Caco-2 (cell line): Measurements from ENCODE around the gene PROSER3. TPM values are rescaled to one million over a fixed set of nuclear protein-coding genes. Genes with fewer than 3 reads are reported as not detected.

Experiments
- BruUV-seq: library from RNA; stranded (reverse); fragments of 400-500 nt; replicated peaks from 2 replicates; lab custom pipeline; 2021; lab: Mats Ljungman, UMichigan
- CTCF ChIA-PET: fragments of 300-600 bp; sonication (Branson Sonifier 250); formaldehyde crosslinking; loops from one replicate; lab custom pipeline; 2022; ENCODE audit warnings: antibody characterized with exemption; lab: Charles Lee
- POLR2A ChIA-PET: fragments of 300-600 bp; sonication (Branson Sonifier 250); formaldehyde crosslinking; loops from one replicate; lab custom pipeline; 2022; ENCODE audit warnings: antibody characterized with exemption; lab: Charles Lee
- DNase-seq, 2 experiments: peaks; one replicate each; pipeline versions ENCODE4 v3.0.0 to v3.0.0-alpha.2; 2020 to 2022
- H3K27me3 ChIP-seq: replicated peaks from 2 replicates; pipeline ENCODE4 v1.6.0; 2011; ENCODE audit warnings: low read length; ENCODE audit not compliant: control insufficient read depth, insufficient read depth
- H3K36me3 ChIP-seq: 2 replicates; pipeline ENCODE4 v1.5.1; 2011; ENCODE audit warnings: low read length; ENCODE audit not compliant: control insufficient read depth, insufficient read depth
- H3K4me1 ChIP-seq: fragments of 250-450 bp; sonication (Bioruptor Pico); 2 replicates; pipeline ENCODE4 v1.5.1; 2020; ENCODE audit warnings: mild to moderate bottlenecking
- H3K4me3 ChIP-seq: 2 replicates; pipeline ENCODE4 v1.5.1; 2011; ENCODE audit warnings: low read depth, mild to moderate bottlenecking, control low read depth, low read length
- H3K9me3 ChIP-seq: fragments of 250-450 bp; sonication (Bioruptor Pico); 2 replicates; pipeline ENCODE4 v1.5.1; 2020; ENCODE audit warnings: mild to moderate bottlenecking, moderate library complexity
- H3K27ac Mint-ChIP-seq: one replicate; pipeline ENCODE4 v1.8.0; 2022; ENCODE audit warnings: mixed read lengths; ENCODE audit not compliant: unreplicated experiment
- H3K27me3 Mint-ChIP-seq: one replicate; pipeline ENCODE4 v1.8.0; 2022; ENCODE audit warnings: mixed read lengths; ENCODE audit not compliant: insufficient read depth, unreplicated experiment
- H3K36me3 Mint-ChIP-seq: one replicate; pipeline ENCODE4 v1.8.0; 2022; ENCODE audit warnings: mild to moderate bottlenecking, mixed read lengths; ENCODE audit not compliant: insufficient read depth, unreplicated experiment
- H3K4me1 Mint-ChIP-seq: one replicate; pipeline ENCODE4 v1.8.0; 2022; ENCODE audit warnings: low read depth, mixed read lengths; ENCODE audit not compliant: unreplicated experiment
- H3K4me3 Mint-ChIP-seq: one replicate; pipeline ENCODE4 v1.8.0; 2022; ENCODE audit warnings: mild to moderate bottlenecking, moderate library complexity, mixed read lengths; ENCODE audit not compliant: unreplicated experiment
- H3K9me3 Mint-ChIP-seq: one replicate; pipeline ENCODE4 v1.8.0; 2022; ENCODE audit warnings: mixed read lengths; ENCODE audit not compliant: unreplicated experiment
- CTCF ChIP-seq, 2 experiments: fragments of 200-600 bp in 1 of 2; IDR thresholded peaks; 1 replicate in 1 of 2; 2 replicates in 1 of 2; pipeline versions ENCODE4 v1.5.1 to v1.8.0; 2011 to 2022; ENCODE audit warnings: antibody characterized with exemption in 1 of 2, control low read depth in 1 of 2, inconsistent platforms in 1 of 2, low read depth in 1 of 2, low read length in 1 of 2, mild to moderate bottlenecking in 1 of 2, moderate library complexity in 1 of 2; ENCODE audit not compliant: insufficient read depth in 1 of 2, severe bottlenecking in 1 of 2, unreplicated experiment in 1 of 2
- intact Hi-C: fragments of 100-400 bp; cut with micrococcal nuclease; formaldehyde crosslinking; loops from one replicate; pipeline ENCODE4 v1.10.0; 2022; ENCODE audit not compliant: unreplicated experiment
- total RNA-seq: library from RNA; stranded (reverse); gene quantifications from 2 replicates; pipeline ENCODE4 v1.2.3, GENCODE V29; 2022

PROSER3 gene
- total RNA-seq, 1 experiment from 2014 or later: 34.6 TPM

- POLR2A ChIA-PET: interaction anchor here (0.7 to 1.0 kb wide), 3 partner anchors 9 to 49 kb away, joined by 3 to 14 read pairs (median 12); partner anchors contain the start of genes LIN37, PSENEN and U2AF1L4
- CTCF ChIA-PET: interaction anchor here (0.5 kb wide), 1 partner anchor 71 kb away, joined by 4 read pairs; no protein-coding TSS in a partner anchor
Measured at GRCh38 chr19:35757231-35757748, 686 bp upstream of the PROSER3 start.

GRCh38 chr19:35759697-35760096 is 1.7 kb downstream of the PROSER3 start:
- no peaks in the 10 kb centered on the region for H3K27me3 ChIP-seq
- peaks cover 6% of the 10 kb centered on the region for H3K4me1 ChIP-seq
- ChIA-PET POLR2A (no interaction called here), CTCF (no interaction called here)
- H3K4me3 ChIP-seq: no peak overlapping the region
- no TSS peak for BruUV-seq
- peaks cover 36% of the 10 kb centered on the region for H3K36me3 Mint-ChIP-seq
- TF ChIP-seq CTCF (IDR thresholded peaks at IDR 0.05; ENCODE audit: insufficient read depth in 1 of 2, low read depth in 1 of 2, low read length in 1 of 2, severe bottlenecking in 1 of 2, unreplicated experiment in 1 of 2): no peak
- H3K9me3 ChIP-seq: no peaks in the 10 kb centered on the region
- no peaks in the 10 kb centered on the region for H3K27me3 Mint-ChIP-seq
- DNase-seq: no peak
- no peak overlapping the region for H3K27ac Mint-ChIP-seq
- peaks cover 6% of the 10 kb centered on the region for H3K4me1 Mint-ChIP-seq
- intact Hi-C loops: loop anchor here (2.0 to 5.0 kb wide), 2 partner anchors 15 to 112 kb away; partner anchors contain the start of genes ARHGAP33 and COX6B1
- peak overlapping the region; percentile 88 for H3K4me3 Mint-ChIP-seq
- H3K36me3 ChIP-seq: no peaks in the 10 kb centered on the region; the same call in 1 of the 2 replicates
- H3K9me3 Mint-ChIP-seq: no peaks in the 10 kb centered on the region

More at GRCh38 chr19:35757231-35757748, 686 bp upstream of the PROSER3 start:
- peak overlapping the region; percentile 88 for H3K4me3 Mint-ChIP-seq
- peaks cover 6% of the 10 kb centered on the region for H3K4me1 Mint-ChIP-seq
- intact Hi-C loops: loop anchor here (2.0 to 5.0 kb wide), 2 partner anchors 110 to 298 kb away; partner anchors contain the start of genes COX6B1, THAP8 and WDR62
- H3K4me3 ChIP-seq: peak overlapping the region; percentile 68
- H3K9me3 ChIP-seq: no peaks in the 10 kb centered on the region
- no peaks in the 10 kb centered on the region; the same call in 1 of the 2 replicates for H3K36me3 ChIP-seq
- TF ChIP-seq CTCF (IDR thresholded peaks at IDR 0.05; ENCODE audit: insufficient read depth in 1 of 2, low read depth in 1 of 2, low read length in 1 of 2, severe bottlenecking in 1 of 2, unreplicated experiment in 1 of 2): no peak
- no peaks in the 10 kb centered on the region for H3K27me3 ChIP-seq
- BruUV-seq: TSS peak; percentile 81
- H3K36me3 Mint-ChIP-seq: peaks cover 35% of the 10 kb centered on the region
- peak; percentile 50 to 61 for DNase-seq
- peak overlapping the region; percentile 92 for H3K27ac Mint-ChIP-seq
- no peaks in the 10 kb centered on the region for H3K9me3 Mint-ChIP-seq
- H3K27me3 Mint-ChIP-seq: no peaks in the 10 kb centered on the region
- H3K4me1 ChIP-seq: peaks cover 6% of the 10 kb centered on the region

- ChIA-PET CTCF (no interaction called here), POLR2A (no interaction called here)
- no peaks in the 10 kb centered on the region for H3K9me3 ChIP-seq
- Mint-ChIP-seq H3K4me3 (no peak overlapping the region), H3K9me3 (no peaks in the 10 kb centered on the region), H3K27me3 (no peaks in the 10 kb centered on the region), H3K27ac (no peak overlapping the region), H3K4me1 (peaks cover 6% of the 10 kb centered on the region), H3K36me3 (peaks cover 35% of the 10 kb centered on the region)
- no peaks in the 10 kb centered on the region for H3K27me3 ChIP-seq
- intact Hi-C loops: no loop called here
- TF ChIP-seq CTCF (IDR thresholded peaks at IDR 0.05; ENCODE audit: insufficient read depth in 1 of 2, low read depth in 1 of 2, low read length in 1 of 2, severe bottlenecking in 1 of 2, unreplicated experiment in 1 of 2): no peak
- H3K4me3 ChIP-seq: no peak overlapping the region
- H3K4me1 ChIP-seq: peaks cover 6% of the 10 kb centered on the region
- no peak for DNase-seq
- BruUV-seq: no TSS peak
- no peaks in the 10 kb centered on the region; the same call in 1 of the 2 replicates for H3K36me3 ChIP-seq
Measured at GRCh38 chr19:35760711-35761349, 2.9 kb downstream of the PROSER3 start.
